ENCODE results near the gene TRABD2A. TPM values are rescaled to one million over a fixed set of nuclear protein-coding genes. Genes with fewer than 3 reads are reported as not detected.

TRABD2A gene
- total RNA-seq, 2 experiments from 2014 or later, result 35.9 to 38.3 TPM

DNA sequence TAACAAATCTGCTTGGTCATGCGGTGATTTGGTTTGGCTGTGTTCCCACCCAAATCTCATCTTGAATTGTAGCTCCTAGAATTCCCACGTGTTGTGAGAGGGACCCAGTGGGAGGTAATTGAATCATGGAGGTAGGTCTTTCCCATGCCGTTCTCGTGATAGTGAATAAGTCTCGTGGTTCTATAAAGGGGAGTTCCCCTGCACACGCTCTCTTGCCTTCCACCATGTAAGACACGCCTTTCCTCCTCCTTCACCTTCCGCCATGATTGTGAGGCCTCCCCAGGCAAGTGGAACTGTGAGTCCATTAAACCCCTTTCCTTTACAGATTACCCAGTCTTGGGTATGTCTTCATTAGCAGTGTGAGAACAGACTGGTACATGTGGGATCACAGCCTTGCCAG is 36.7 kb downstream of the TRABD2A start:
- Mint-ChIP-seq H3K27me3 (no peaks in the 10 kb centered on the region), H3K9me3 (no peaks in the 10 kb centered on the region), H3K4me1 (peaks cover 87% of the 10 kb centered on the region), H3K36me3 (ENCODE audit: low read depth) (peaks cover 54% of the 10 kb centered on the region), H3K4me3 (no peak overlapping the region), H3K27ac (peak overlapping the region; percentile 59)
- ChIA-PET CTCF (interaction anchor here (1.0 kb wide), 1 partner anchor 38 kb away, joined by 3 read pairs; no protein-coding TSS in a partner anchor), POLR2A (interaction anchor here (3.9 to 8.2 kb wide), 2 partner anchors 62 kb away, joined by 40 to 66 read pairs; partner anchors contain the start of gene TMSB10)
- no peak for DNase-seq

DNA sequence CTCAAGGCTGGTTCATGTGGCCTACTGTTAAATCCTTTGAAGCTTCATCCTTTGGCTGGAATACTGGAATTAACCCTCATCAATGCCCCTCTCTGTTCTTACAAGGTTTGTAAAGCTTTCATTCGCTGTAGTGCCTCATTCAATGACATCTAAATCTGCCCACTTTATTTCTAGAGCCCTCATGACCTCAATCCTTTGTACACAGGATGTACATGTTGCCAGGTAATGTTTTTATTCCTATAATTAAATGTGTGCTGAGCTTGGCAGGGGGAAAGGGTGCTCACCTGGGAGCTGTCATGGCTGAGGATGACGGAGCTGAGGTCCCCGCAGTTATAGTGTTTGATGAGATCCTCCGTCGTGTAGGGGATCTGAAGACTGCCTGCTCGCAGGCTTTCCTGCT is 39.3 kb downstream of the TRABD2A start:
- Mint-ChIP-seq H3K4me1 (peaks cover 65% of the 10 kb centered on the region), H3K36me3 (ENCODE audit: low read depth) (peaks cover 63% of the 10 kb centered on the region)

DNA sequence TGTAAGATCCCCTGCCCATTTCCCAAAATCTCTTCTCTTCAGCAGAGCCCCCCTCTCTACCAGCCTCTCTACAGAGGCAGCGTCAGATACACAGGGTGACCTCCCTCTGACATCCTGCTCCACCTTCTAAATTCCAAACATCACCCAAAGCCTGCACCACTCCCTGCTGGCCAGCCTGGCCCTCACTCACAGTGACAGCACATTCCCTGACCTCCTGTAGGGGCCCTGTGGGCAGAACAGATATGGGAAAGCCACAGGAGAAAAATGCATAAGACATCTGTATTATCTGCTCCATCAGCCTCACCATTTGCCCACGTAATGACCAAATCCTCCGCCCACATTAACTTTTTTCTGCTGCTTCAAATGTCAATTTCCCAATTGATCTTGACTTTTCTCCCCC is 40.6 kb downstream of the TRABD2A start:
- peaks cover 71% of the 10 kb centered on the region for H3K36me3 Mint-ChIP-seq (ENCODE audit: low read depth)

More for the DNA sequence above, 39.3 kb downstream of the TRABD2A start:
- H3K9me3 Mint-ChIP-seq, result peaks cover 9% of the 10 kb centered on the region
- H3K27me3 Mint-ChIP-seq, result no peaks in the 10 kb centered on the region
- no peak overlapping the region for H3K4me3 Mint-ChIP-seq
- POLR2A ChIA-PET, result interaction anchor here (0.7 to 2.4 kb wide), 7 partner anchors 8 to 189 kb away, joined by 3 to 11 read pairs (median 4); no protein-coding TSS in a partner anchor
- DNase-seq, result no peak
- CTCF ChIA-PET, result interaction anchor here (0.7 to 1.5 kb wide), 3 partner anchors 9 to 72 kb away, joined by 3 to 4 read pairs (median 3); no protein-coding TSS in a partner anchor
- peak overlapping the region; percentile 1 for H3K27ac Mint-ChIP-seq

DNA sequence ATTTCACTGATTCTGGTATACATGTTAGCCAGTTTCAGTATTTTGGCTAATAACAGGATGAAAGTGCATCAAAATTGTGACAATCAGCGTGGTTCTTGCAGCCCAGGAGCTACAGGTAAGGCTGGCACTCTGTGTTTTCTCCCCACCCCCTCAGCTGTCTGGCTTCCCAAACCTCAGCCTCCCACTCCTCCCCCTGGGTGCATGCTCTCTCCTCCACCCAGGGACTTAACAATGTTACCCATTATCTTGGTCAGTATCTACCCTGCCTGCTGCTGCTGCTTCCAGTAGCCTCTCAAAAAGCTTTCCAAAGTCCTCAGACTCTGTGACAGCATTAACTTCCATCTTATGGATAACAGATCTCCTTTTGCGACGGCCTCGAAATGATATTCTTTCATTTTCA is 41.0 kb downstream of the TRABD2A start:
- Mint-ChIP-seq H3K4me3 (peak overlapping the region; percentile 43), H3K4me1 (peaks cover 50% of the 10 kb centered on the region), H3K27ac (peak overlapping the region; percentile 37), H3K9me3 (peaks cover 19% of the 10 kb centered on the region), H3K36me3 (ENCODE audit: low read depth) (peaks cover 74% of the 10 kb centered on the region), H3K27me3 (no peaks in the 10 kb centered on the region)
- ChIA-PET POLR2A (interaction anchor here (2.4 kb wide), 1 partner anchor 57 kb away, joined by 11 read pairs; no protein-coding TSS in a partner anchor), CTCF (no interaction called here)
- DNase-seq, result no peak

More for the DNA sequence above, 40.6 kb downstream of the TRABD2A start:
- no peaks in the 10 kb centered on the region for H3K27me3 Mint-ChIP-seq
- peak overlapping the region; percentile 43 for H3K4me3 Mint-ChIP-seq
- DNase-seq, result no peak
- POLR2A ChIA-PET, result interaction anchor here (2.4 kb wide), 1 partner anchor 58 kb away, joined by 11 read pairs; no protein-coding TSS in a partner anchor
- H3K9me3 Mint-ChIP-seq, result peaks cover 19% of the 10 kb centered on the region
- CTCF ChIA-PET, result no interaction called here
- peaks cover 52% of the 10 kb centered on the region for H3K4me1 Mint-ChIP-seq
- peak overlapping the region; percentile 37 for H3K27ac Mint-ChIP-seq

DNA sequence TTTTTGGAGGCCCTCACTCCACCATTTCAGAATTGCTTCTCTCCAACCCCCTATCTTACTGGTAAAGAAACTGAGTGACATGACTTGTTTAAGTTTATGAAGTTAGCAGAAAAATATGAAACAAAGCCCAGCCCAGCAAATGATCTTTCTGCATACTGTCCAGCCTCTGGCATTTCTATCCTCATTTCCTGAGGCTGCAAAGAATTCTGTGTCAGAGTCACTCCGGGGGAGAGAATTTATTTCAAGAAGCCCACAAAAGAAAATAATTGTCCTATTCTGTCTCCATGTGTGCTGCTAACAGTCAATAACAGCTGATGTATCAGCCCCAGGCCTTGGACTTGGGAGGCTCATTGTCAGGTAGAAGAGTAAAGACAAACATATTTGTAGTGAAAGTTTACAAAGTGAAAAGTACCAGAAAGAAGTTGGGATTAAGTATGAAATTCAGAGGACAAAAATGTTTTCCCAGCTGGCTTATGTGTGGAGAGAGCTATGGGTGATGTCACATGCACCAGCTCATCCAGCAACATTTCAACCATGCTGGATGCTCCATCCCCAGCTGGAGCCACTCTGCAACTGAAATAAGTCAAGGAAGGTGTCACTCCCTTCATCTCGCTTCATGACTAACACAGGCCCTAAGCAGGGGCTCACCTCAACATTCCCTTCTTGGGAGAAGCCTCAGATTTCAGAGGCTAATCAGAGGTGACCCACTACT is 42.3 kb downstream of the TRABD2A start:
- no peak overlapping the region for H3K27ac Mint-ChIP-seq
- POLR2A ChIA-PET, result interaction anchor here (0.6 to 2.9 kb wide), 3 partner anchors 11 to 129 kb away, joined by 3 to 13 read pairs (median 4); no protein-coding TSS in a partner anchor

DNA sequence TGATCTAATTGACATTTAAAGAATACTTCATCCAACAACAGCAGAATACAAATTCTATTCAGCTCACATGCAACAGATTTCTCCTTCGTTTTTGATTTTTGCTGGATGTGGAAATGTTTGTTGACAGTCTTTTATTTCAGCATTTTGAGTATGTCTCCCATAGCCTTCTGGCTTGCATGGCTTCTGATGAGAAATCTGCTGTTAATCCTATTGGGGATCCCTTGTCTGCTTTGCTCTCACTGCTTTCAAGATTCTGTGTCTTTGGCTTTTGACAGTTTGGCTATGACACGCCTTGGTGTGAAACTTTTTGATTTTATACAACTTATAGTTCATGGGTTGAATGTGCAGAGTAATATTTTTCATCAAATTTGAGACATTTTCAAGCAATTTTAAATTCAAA is 44.7 kb downstream of the TRABD2A start:
- Mint-ChIP-seq H3K27ac (no peak overlapping the region), H3K4me1 (peaks cover 49% of the 10 kb centered on the region), H3K27me3 (no peaks in the 10 kb centered on the region), H3K4me3 (no peak overlapping the region), H3K36me3 (ENCODE audit: low read depth) (peaks cover 66% of the 10 kb centered on the region), H3K9me3 (peaks cover 19% of the 10 kb centered on the region)
- ChIA-PET CTCF (no interaction called here), POLR2A (no interaction called here)
- no peak for DNase-seq

More for the DNA sequence above, 42.3 kb downstream of the TRABD2A start:
- H3K36me3 Mint-ChIP-seq (ENCODE audit: low read depth), result peaks cover 75% of the 10 kb centered on the region
- H3K9me3 Mint-ChIP-seq, result peaks cover 19% of the 10 kb centered on the region
- H3K4me3 Mint-ChIP-seq, result no peak overlapping the region
- CTCF ChIA-PET, result no interaction called here
- no peaks in the 10 kb centered on the region for H3K27me3 Mint-ChIP-seq
- DNase-seq, result no peak
- H3K4me1 Mint-ChIP-seq, result peaks cover 43% of the 10 kb centered on the region

DNA sequence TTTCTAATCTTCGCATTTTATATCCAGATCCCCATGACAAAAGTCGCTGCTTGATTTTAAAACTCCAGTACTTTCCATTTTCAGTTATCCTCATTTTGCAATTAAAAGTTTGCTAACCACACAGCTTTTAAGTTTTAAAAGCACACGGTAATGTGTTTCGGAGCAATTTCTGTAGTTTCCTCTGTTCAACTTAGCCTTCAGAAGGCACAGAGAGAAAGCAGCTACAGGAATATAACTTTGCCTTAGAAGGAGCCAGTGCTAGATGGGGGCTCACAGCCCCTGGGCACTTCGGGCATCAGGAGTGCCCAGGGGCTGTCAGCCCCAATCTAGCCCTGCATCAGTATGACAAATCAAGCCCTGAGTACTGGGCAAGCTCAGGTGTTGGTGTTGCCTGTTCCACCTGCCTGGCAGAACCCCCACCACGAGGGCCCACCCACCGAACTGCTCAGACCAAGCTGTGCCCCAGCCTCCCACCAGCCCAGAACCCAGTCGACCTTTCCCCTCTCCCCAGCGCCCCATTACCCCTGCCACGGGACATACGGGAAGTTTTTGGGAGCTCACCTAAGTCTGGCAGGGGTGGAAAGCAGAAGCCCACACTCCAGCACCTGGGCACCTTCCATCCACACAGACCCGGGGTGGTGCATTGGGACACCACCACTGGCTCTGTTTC is 47.3 kb downstream of the TRABD2A start:
- POLR2A ChIA-PET, result interaction anchor here (0.7 to 3.2 kb wide), 11 partner anchors 9 to 136 kb away, joined by 3 to 17 read pairs (median 4); partner anchors contain the start of gene TRABD2A
- CTCF ChIA-PET, result interaction anchor here (0.9 to 1.0 kb wide), 3 partner anchors 8 to 92 kb away, joined by 3 to 4 read pairs (median 3); no protein-coding TSS in a partner anchor
- DNase-seq, result no peak
- peaks cover 36% of the 10 kb centered on the region for H3K4me1 Mint-ChIP-seq
- H3K27me3 Mint-ChIP-seq, result no peaks in the 10 kb centered on the region
- peaks cover 44% of the 10 kb centered on the region for H3K36me3 Mint-ChIP-seq (ENCODE audit: low read depth)
- peak overlapping the region; percentile 87 for H3K27ac Mint-ChIP-seq
- H3K9me3 Mint-ChIP-seq, result peaks cover 19% of the 10 kb centered on the region
- peak overlapping the region; percentile 55 for H3K4me3 Mint-ChIP-seq

DNA sequence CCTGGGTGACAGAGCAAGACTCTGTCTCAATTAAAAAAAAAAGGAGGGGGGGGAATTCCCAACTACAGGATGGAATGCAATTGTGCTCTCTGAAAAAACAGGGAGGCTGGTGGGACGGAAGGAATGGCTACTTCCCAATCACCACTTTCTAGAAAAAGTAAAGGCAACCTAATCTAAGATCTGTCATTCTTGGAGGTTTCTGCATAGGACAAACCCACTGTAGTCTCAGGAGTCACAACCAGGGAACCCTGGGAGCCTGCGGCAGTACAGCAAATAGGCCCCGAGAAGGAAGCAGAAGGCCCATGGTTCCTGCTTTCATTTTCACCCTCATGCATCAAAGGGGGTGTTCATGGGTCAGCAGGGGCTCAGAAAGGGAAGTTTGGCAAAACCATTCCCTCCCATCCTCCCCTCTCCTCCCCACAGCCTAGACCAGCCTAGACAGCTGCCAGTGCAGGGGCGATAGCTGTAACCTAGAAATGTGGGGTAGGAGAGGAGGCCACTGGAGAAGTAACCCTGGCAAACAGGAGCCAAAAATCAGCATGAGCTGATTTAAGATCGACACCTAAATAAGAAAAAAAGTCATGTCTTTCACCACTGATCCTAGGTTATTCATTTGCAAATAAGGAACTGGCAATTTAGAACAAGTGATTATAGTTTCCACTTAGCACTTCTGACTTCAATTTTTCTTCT is 48.0 kb downstream of the TRABD2A start:
- Mint-ChIP-seq H3K27me3 (no peaks in the 10 kb centered on the region), H3K4me3 (peak overlapping the region; percentile 55), H3K27ac (peak overlapping the region; percentile 87), H3K9me3 (peaks cover 15% of the 10 kb centered on the region), H3K36me3 (ENCODE audit: low read depth) (peaks cover 43% of the 10 kb centered on the region), H3K4me1 (peaks cover 43% of the 10 kb centered on the region)
- ChIA-PET POLR2A (interaction anchor here (1.0 to 3.2 kb wide), 9 partner anchors 14 to 137 kb away, joined by 3 to 17 read pairs (median 5); no protein-coding TSS in a partner anchor), CTCF (interaction anchor here (0.9 to 1.2 kb wide), 3 partner anchors 8 to 16 kb away, joined by 3 read pairs; no protein-coding TSS in a partner anchor)
- peak; percentile 29 for DNase-seq

DNA sequence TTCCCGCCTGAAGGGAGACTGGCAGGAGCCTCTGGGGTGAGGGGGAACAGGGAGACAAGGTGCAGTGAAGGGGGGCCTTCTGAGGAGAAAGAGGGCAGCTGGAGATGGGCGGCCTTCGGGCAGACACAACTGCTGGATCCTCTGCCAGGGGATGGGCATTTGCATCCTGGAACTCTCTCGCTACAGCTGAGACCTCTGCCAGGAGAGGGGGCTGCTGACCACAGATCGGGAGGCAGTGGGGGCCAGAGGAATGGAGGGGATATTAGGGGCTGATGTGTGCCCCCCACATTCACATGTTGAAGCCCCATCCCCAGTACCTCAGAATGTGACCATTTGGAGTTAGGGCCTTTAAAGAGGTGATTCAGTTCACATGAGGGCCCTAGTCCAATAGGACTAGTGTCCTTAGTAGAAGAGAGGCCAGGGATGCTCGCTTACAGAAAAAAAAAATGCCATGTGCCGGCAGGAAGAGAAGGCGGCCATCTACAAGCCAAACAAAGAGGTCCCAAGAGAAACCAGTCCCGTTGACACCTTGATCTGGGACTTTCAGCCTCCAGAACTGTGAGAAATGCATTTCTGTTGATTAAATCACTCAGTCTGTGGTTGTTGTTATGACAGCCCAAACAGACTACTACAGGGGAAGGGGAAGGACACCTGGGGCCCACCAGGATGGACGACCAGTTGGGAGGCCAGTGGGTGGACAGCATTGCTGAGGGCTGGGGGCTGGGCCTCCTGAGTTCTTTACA is 50.0 kb downstream of the TRABD2A start:
- H3K36me3 Mint-ChIP-seq (ENCODE audit: low read depth), result peaks cover 31% of the 10 kb centered on the region
- H3K4me1 Mint-ChIP-seq, result peaks cover 46% of the 10 kb centered on the region
- no peaks in the 10 kb centered on the region for H3K27me3 Mint-ChIP-seq
- no peak overlapping the region for H3K4me3 Mint-ChIP-seq
- ChIA-PET POLR2A (no interaction called here), CTCF (no interaction called here)
- H3K27ac Mint-ChIP-seq, result no peak overlapping the region
- H3K9me3 Mint-ChIP-seq, result peaks cover 4% of the 10 kb centered on the region
- no peak for DNase-seq

DNA sequence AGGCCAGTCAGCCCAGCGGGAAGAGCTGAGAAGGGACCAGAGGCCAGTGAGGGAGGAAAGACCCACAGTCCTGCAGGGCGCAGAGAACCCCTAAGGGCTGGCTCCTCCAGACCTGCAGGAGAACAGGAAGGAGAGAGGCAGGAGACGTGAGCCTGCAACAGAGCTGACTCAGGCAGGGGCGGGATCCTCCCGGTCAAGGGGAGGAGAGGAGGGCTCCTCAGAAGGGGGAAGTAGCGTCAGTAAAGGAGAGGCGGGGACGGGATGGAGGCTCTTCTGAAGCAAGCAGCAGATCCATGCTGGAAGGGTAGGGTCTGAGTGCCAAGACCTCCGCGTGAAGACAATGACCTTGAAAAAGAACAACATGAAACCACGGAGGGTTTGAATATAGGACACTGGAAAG is 50.8 kb downstream of the TRABD2A start:
- no peaks in the 10 kb centered on the region for H3K27me3 Mint-ChIP-seq
- ChIA-PET CTCF (no interaction called here), POLR2A (no interaction called here)

DNA sequence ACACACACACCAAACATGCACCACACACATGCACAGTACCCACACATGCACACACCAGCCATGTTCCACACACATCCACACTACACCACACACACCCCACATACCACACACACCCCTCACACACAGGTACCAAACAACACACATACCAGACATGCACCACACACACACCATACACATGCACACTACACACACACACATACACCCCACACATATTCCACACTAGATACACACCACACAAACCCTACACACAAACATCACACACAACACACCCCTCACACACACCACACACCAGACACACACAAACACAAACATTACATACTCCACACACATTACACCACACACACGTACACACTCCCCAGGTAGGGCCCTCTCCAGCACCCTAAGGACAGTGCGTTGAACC is 51.2 kb downstream of the TRABD2A start:
- no peak for DNase-seq
- Mint-ChIP-seq H3K9me3 (no peaks in the 10 kb centered on the region), H3K36me3 (ENCODE audit: low read depth) (peaks cover 25% of the 10 kb centered on the region), H3K4me3 (no peak overlapping the region), H3K27ac (no peak overlapping the region), H3K4me1 (peaks cover 46% of the 10 kb centered on the region), H3K27me3 (no peaks in the 10 kb centered on the region)
- POLR2A ChIA-PET, result no interaction called here
- CTCF ChIA-PET, result interaction anchor here (0.6 kb wide), 1 partner anchor 35 kb away, joined by 3 read pairs; no protein-coding TSS in a partner anchor

More for the DNA sequence above, 50.8 kb downstream of the TRABD2A start:
- H3K36me3 Mint-ChIP-seq (ENCODE audit: low read depth), result peaks cover 28% of the 10 kb centered on the region
- no peak for DNase-seq
- H3K4me1 Mint-ChIP-seq, result peaks cover 46% of the 10 kb centered on the region
- H3K27ac Mint-ChIP-seq, result no peak overlapping the region
- H3K4me3 Mint-ChIP-seq, result no peak overlapping the region
- H3K9me3 Mint-ChIP-seq, result no peaks in the 10 kb centered on the region
